Aorta (tissue), 5 donors: Measurements from ENCODE around the gene PRODH. TPM values are rescaled to one million over a fixed set of nuclear protein-coding genes. Genes with fewer than 3 reads are reported as not detected.
"Not testable (repeated sequence)": the region's sequence is repeated elsewhere in the genome, so short reads cannot be mapped to it uniquely, and the experiment has no call there.

Experiments used
- ATAC-seq: fragments of 200-7000 bp; cut with Tn5 transposase; one replicate; pipeline ENCODE4 v1.9.1; 2022; ENCODE audit warnings: moderate library complexity; ENCODE audit not compliant: low FRiP score
- DNase-seq, 2 donors: peaks; one replicate each; pipeline ENCODE4 v3.0.0-alpha.2; 2020
- H3K27ac ChIP-seq, 2 donors: one replicate each; pipeline ENCODE4 v1.5.1; 2013; ENCODE audit warnings: low read length in 2 of 2, mild to moderate bottlenecking in 2 of 2, moderate library complexity in 2 of 2, control low read depth in 1 of 2, inconsistent platforms in 1 of 2, low read depth in 1 of 2
- H3K27me3 ChIP-seq, 2 donors: one replicate each; pipeline ENCODE4 v1.6.1; 2013; ENCODE audit warnings: control low read depth in 1 of 2, low read length in 1 of 2, mild to moderate bottlenecking in 1 of 2, moderate library complexity in 1 of 2; ENCODE audit not compliant: insufficient read depth in 2 of 2, control insufficient read depth in 1 of 2
- H3K36me3 ChIP-seq, 2 donors: one replicate each; pipeline ENCODE4 v1.6.1; 2013; ENCODE audit warnings: control low read depth in 1 of 2, low read length in 1 of 2, mild to moderate bottlenecking in 1 of 2; ENCODE audit not compliant: insufficient read depth in 2 of 2, control insufficient read depth in 1 of 2
- H3K4me1 ChIP-seq, 2 donors: one replicate each; pipeline ENCODE4 v1.6.1; 2013; ENCODE audit warnings: low read length in 2 of 2, control low read depth in 1 of 2, mild to moderate bottlenecking in 1 of 2, moderate library complexity in 1 of 2; ENCODE audit not compliant: insufficient read depth in 2 of 2, control insufficient read depth in 1 of 2
- H3K4me3 ChIP-seq, 2 donors: one replicate each; pipeline ENCODE4 v1.5.1; 2013; ENCODE audit warnings: low read length in 2 of 2, control low read depth in 1 of 2, mild to moderate bottlenecking in 1 of 2
- H3K9me3 ChIP-seq: one replicate; pipeline ENCODE4 v1.6.1; 2013; ENCODE audit warnings: mild to moderate bottlenecking, low read length; ENCODE audit not compliant: control insufficient read depth
- WGBS, 2 donors: extraction: QIAGEN DNeasy Blood & Tissue Kit; methylation state at CpG; one replicate each; pipeline ENCODE4 v1.1.7; 2013; 5-methylcytosine and 5-hydroxymethylcytosine counted together
- intact Hi-C, 2 donors: fragments of 100-400 bp; cut with DNase I; formaldehyde crosslinking; loops; one replicate each; pipeline versions ENCODE4 v1.14.2 to v1.15.0; 2022
- polyA plus RNA-seq, 2 donors: library from polyadenylated mRNA; stranded (reverse); fragments of 200-250 nt; gene quantifications; one replicate each; pipeline ENCODE4 v1.2.3, GENCODE V29; 2013
- total RNA-seq, 2 donors: library from RNA; stranded (reverse); fragmentation: NEBNext Ultra II Directional; extraction: Animal tissue kit (Norgen Biotek cat#: 25700); gene quantifications; one replicate each; pipeline ENCODE4 v1.2.1, GENCODE V29; 2021
- donor health status: healthy with polysubstance abuse.
- donor health status: Bipolar disorder and iron deficiency.
- donor health status: DM: no; HTN: no; CAD: no.
- donor health status: DM: no; HTN: no; CAD: no.
- donor health status: DM: yes; HTN: yes; CAD: no.

PRODH gene
- total and polyA plus RNA-seq, 4 donors: 1.0 to 2.3 (median 1.7) TPM

DNA sequence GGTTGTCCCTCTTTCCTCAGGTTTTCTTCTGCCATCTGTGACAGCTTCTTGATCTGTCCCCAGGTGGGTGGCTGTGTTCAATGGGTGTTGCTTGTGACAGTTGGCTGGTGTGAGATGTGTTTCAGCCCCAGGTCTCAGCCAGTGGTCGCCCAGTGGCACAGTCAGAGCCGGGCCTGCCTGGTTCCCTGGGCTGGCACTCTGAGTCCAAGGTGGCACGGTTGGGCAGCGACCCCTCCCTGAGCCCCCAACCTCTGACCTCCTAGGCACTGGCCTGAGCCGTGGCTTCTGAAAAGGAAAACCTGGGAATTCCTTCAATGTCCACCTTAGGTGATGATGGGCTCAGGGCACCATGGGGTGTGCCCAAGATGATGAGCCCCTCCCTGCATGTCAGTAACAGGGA lies 14.0 kb upstream of the PRODH start:
- peak; percentile 17 to 30 for DNase-seq

GRCh38 chr22:18947905-18948304 lies 11.8 kb upstream of the PRODH start:
- ATAC-seq: peak; percentile 33
- Histone ChIP-seq H3K27ac (no peak overlapping the region), H3K4me1 (no peaks in the 10 kb centered on the region), H3K4me3 (no peak overlapping the region), H3K27me3 (no peaks in the 10 kb centered on the region), H3K9me3 (no peaks in the 10 kb centered on the region), H3K36me3 (no peaks in the 10 kb centered on the region)
- peak; percentile 24 to 39 for DNase-seq
- 60 to 68% methylated on average over 12 of the region's 12 CpGs for WGBS, 2 donors
- intact Hi-C loops: no loop called here

More for the DNA sequence above, 14.0 kb upstream of the PRODH start:
- H3K27me3 ChIP-seq: no peaks in the 10 kb centered on the region
- intact Hi-C loops: no loop called here
- WGBS, 2 donors: 80 to 81% methylated on average over 5 of the region's 5 CpGs
- no peak for ATAC-seq
- H3K4me1 ChIP-seq: no peaks in the 10 kb centered on the region
- H3K4me3 ChIP-seq: no peak overlapping the region
- H3K36me3 ChIP-seq: no peaks in the 10 kb centered on the region
- no peak overlapping the region for H3K27ac ChIP-seq
- no peaks in the 10 kb centered on the region for H3K9me3 ChIP-seq

DNA sequence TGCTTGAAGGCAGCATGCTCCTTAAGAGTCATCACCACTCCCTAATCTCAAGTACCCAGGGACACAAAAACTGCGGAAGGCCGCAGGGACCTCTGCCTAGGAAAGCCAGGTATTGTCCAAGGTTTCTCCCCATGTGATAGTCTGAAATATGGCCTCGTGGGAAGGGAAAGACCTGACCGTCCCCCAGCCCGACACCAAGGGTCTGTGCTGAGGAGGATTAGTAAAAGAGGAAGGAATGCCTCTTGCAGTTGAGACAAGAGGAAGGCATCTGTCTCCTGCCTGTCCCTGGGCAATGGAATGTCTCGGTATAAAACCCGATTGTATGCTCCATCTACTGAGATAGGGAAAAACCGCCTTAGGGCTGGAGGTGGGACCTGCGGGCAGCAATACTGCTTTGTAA lies 11.0 kb upstream of the PRODH start:
- H3K27ac ChIP-seq, H3K4me3 ChIP-seq, H3K4me1 ChIP-seq, ATAC-seq, H3K36me3 ChIP-seq, intact Hi-C loops, H3K9me3 ChIP-seq, H3K27me3 ChIP-seq: not testable (repeated sequence)
- 71 to 86% methylated on average over 2 to 3 of the region's 9 CpGs for WGBS, 2 donors
- peak in 1 of 2 donors; percentile 6 for DNase-seq

DNA sequence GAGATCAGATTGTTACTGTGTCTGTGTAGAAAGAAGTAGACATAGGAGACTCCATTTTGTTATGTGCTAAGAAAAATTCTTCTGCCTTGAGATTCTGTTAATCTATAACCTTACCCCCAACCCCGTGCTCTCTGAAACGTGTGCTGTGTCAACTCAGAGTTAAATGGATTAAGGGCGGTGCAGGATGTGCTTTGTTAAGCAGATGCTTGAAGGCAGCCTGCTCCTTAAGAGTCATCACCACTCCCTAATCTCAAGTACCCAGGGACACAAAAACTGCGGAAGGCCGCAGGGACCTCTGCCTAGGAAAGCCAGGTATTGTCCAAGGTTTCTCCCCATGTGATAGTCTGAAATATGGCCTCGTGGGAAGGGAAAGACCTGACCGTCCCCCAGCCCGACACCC lies 2.6 kb upstream of the PRODH start:
- H3K27ac ChIP-seq, H3K9me3 ChIP-seq, H3K36me3 ChIP-seq, H3K4me1 ChIP-seq, DNase-seq, intact Hi-C loops, H3K4me3 ChIP-seq, H3K27me3 ChIP-seq, ATAC-seq: not testable (repeated sequence)
- 29% methylated on average over 5 of the region's 8 CpGs; no CpG with 5 or more reads in 1 of the 2 donors for WGBS, 2 donors

DNA sequence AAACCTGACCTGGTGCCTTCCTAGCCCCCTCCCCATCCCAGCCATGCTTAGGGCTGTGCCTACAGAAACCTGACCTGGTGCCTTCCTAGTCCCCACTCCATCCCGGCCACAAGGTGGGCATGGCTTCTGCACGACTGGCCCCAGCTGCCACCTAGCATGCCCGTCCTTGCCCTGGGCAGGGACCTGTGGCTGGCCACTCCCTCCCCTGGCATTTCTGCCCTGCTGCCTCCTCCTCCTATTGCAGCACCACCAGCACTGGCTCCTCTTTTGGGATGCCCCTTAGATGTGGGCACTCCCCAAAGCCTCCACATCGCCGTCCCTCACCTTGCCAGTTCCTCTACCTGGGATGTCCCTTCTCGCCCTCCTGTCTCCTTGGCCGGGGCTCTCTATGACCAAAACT lies 1.4 kb downstream of the PRODH start:
- H3K4me3 ChIP-seq, H3K4me1 ChIP-seq, H3K27me3 ChIP-seq, H3K36me3 ChIP-seq, DNase-seq, H3K9me3 ChIP-seq, intact Hi-C loops, ATAC-seq, H3K27ac ChIP-seq: not testable (repeated sequence)
- WGBS, 2 donors: no CpG with 5 or more reads among the region's 7 CpGs

- Histone ChIP-seq H3K9me3 (no peaks in the 10 kb centered on the region), H3K36me3 (no peaks in the 10 kb centered on the region), H3K27me3 (no peaks in the 10 kb centered on the region), H3K4me1 (no peaks in the 10 kb centered on the region), H3K27ac (no peak overlapping the region), H3K4me3 (no peak overlapping the region)
- intact Hi-C loops: no loop called here
- no peak for DNase-seq
- no CpG with 5 or more reads among the region's 7 CpGs for WGBS, 2 donors
- no peak for ATAC-seq
Measured at GRCh38 chr22:18933914-18934313, 2.2 kb downstream of the PRODH start.

DNA sequence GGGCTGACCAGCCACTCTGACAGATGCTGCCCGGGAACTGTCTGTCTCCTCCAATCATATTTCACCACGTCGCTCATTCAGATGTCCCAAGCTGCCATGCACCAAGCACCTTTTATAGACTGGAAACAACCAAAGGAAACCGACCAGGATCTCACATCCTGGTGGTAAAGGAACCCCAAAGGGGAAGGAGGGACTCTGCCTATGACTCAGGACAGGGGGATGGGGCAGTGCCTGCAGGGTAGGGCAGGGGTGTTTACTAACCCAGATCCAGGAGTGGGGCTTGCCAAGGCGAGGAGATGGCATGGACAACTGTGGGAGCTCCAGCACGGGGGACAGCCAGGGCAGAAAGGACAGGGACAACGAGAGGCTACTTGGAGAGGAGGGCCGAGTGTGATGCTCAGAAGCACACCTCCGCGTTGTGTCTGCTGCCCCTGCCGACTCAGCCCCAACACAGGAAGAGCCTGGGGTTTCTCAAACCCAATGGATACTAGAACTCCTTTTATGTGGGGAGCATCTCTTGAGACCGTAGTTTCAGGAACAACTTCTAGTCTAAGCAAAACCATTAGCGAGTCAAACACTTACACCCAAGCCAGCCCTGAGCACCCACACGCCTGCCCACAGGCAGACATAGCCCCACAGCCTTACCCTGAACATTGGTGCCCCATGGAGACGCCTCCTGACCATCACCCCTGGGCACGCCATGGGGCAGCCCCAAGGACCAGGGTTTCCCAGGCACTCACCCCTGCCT lies 4.0 kb downstream of the PRODH start:
- H3K27ac ChIP-seq: no peak overlapping the region
- no peak overlapping the region for H3K4me3 ChIP-seq
- intact Hi-C loops: no loop called here
- DNase-seq: no peak
- H3K9me3 ChIP-seq: no peaks in the 10 kb centered on the region
- H3K4me1 ChIP-seq: no peaks in the 10 kb centered on the region
- ATAC-seq: no peak
- H3K27me3 ChIP-seq: no peaks in the 10 kb centered on the region
- H3K36me3 ChIP-seq: no peaks in the 10 kb centered on the region
- WGBS, 2 donors: no CpG with 5 or more reads among the region's 16 CpGs

- Histone ChIP-seq H3K27ac (no peak overlapping the region), H3K27me3 (no peaks in the 10 kb centered on the region), H3K9me3 (no peaks in the 10 kb centered on the region), H3K4me1 (no peaks in the 10 kb centered on the region), H3K36me3 (no peaks in the 10 kb centered on the region), H3K4me3 (no peak overlapping the region)
- WGBS, 2 donors: 17% methylated on average over 2 of the region's 5 CpGs; no CpG with 5 or more reads in 1 of the 2 donors
- intact Hi-C loops: no loop called here
- ATAC-seq (peak; percentile 94), DNase-seq (peak in 1 of 2 donors; percentile 13)
Measured at GRCh38 chr22:18929459-18929858, 6.6 kb downstream of the PRODH start.

DNA sequence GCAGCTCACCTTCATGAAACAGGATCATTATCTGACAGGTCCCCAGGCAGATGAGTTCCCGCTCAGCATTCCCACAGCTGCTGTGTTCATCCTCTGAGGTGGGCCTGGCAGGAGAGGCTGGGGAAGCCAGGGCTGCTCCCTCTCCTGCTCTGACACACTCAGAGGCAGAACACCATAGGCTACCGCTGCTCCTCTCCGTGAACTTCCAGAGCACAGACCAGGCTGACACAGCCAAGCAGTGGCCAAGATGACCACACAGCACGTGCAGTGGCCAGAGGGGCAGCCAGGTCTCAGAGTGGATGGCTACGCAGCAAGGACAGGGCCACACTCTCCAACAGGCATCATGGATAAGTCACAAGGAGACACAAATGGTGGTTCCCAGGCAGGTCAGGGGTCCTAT lies 8.5 kb downstream of the PRODH start:
- intact Hi-C loops: no loop called here
- WGBS, 2 donors: no CpG with 5 or more reads among the region's 5 CpGs
- H3K4me1 ChIP-seq: no peaks in the 10 kb centered on the region
- ATAC-seq: no peak
- H3K27me3 ChIP-seq: no peaks in the 10 kb centered on the region
- no peaks in the 10 kb centered on the region for H3K36me3 ChIP-seq
- no peak overlapping the region for H3K27ac ChIP-seq
- no peak for DNase-seq
- H3K4me3 ChIP-seq: no peak overlapping the region
- no peaks in the 10 kb centered on the region for H3K9me3 ChIP-seq
